HEK293 (cell line): Measurements from ENCODE around the gene EIPR1.

Source experiments
- KLF16 ChIP-seq: fragments of 450-650 bp; formaldehyde crosslinking; IDR thresholded peaks from 2 replicates; pipeline ENCODE4 v1.5.1; 2017; ENCODE audit warnings: missing biosample characterization, missing genetic modification characterization
- TRIM28 ChIP-seq: IDR thresholded peaks from 2 replicates; pipeline ENCODE4 v1.6.1; 2011; ENCODE audit warnings: low read length, control low read depth, borderline replicate concordance
- ZNF155 ChIP-seq: fragments of 450-650 bp; formaldehyde crosslinking; IDR thresholded peaks from 2 replicates; pipeline ENCODE4 v1.5.1; 2016; ENCODE audit warnings: missing biosample characterization, missing genetic modification characterization
- ZNF521 ChIP-seq: fragments of 450-650 bp; formaldehyde crosslinking; IDR thresholded peaks from 2 replicates; pipeline ENCODE4 v1.5.1; 2017; ENCODE audit warnings: missing biosample characterization, mild to moderate bottlenecking, missing genetic modification characterization
- ZNF747 ChIP-seq: fragments of 450-650 bp; formaldehyde crosslinking; IDR thresholded peaks from 2 replicates; pipeline ENCODE4 v1.5.1; 2016; ENCODE audit warnings: missing biosample characterization, missing genetic modification characterization
- TF ChIP-seq, protein P1 (sequence below): fragments of 450-650 bp; formaldehyde crosslinking; IDR thresholded peaks from 2 replicates; pipeline ENCODE4 v1.5.1; 2016; ENCODE audit warnings: missing biosample characterization, missing genetic modification characterization
- TF ChIP-seq, protein P2 (sequence below): fragments of 450-650 bp; formaldehyde crosslinking; optimal IDR thresholded peaks from 2 replicates; pipeline ENCODE3; 2016; ENCODE audit warnings: missing biosample characterization, mild to moderate bottlenecking, missing genetic modification characterization

DNA sequence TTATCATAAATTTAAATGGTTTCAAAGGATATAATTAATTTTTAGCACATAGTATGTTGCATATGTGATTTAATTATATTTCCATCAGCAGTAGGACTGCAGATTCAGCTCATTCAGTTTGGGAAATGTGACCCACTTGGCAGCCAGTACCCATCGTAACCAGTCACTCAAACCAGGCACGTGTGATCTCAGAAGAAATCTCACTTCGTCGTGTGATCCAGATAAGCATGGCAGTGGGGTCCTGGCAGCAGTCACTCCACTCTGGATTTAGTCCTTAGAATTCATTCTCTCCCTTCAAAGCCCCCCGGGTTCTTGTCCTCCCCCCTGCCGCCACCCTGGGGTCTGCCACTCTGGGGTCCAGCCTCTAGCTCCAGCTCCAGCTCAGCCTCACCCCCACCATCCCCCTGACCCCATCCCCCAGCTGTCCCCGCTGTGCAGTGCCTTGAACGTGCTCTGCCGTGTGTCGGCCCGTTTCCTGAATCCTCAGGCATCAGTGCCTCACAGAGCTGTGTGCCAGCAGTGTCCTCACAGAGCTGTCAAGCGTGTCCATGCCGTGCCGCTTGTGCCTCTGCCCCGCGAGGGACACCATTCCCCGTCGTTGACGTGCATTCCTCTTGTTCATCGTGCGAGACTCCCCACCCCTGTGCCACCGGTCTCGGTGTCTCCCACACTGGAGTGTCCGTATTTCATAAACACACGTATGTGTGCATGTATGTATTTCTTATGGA lies 36.7 kb upstream of the EIPR1 start:
- no peak for TF ChIP-seq ZNF521
- TF ChIP-seq ZNF155 (tag by site-specific recombination), result no peak
- TF ChIP-seq, protein P1, sequence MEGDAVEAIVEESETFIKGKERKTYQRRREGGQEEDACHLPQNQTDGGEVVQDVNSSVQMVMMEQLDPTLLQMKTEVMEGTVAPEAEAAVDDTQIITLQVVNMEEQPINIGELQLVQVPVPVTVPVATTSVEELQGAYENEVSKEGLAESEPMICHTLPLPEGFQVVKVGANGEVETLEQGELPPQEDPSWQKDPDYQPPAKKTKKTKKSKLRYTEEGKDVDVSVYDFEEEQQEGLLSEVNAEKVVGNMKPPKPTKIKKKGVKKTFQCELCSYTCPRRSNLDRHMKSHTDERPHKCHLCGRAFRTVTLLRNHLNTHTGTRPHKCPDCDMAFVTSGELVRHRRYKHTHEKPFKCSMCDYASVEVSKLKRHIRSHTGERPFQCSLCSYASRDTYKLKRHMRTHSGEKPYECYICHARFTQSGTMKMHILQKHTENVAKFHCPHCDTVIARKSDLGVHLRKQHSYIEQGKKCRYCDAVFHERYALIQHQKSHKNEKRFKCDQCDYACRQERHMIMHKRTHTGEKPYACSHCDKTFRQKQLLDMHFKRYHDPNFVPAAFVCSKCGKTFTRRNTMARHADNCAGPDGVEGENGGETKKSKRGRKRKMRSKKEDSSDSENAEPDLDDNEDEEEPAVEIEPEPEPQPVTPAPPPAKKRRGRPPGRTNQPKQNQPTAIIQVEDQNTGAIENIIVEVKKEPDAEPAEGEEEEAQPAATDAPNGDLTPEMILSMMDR (tag by site-specific recombination), result no peak
- TF ChIP-seq KLF16, result no peak
- TF ChIP-seq TRIM28, result no peak
- TF ChIP-seq, protein P2, sequence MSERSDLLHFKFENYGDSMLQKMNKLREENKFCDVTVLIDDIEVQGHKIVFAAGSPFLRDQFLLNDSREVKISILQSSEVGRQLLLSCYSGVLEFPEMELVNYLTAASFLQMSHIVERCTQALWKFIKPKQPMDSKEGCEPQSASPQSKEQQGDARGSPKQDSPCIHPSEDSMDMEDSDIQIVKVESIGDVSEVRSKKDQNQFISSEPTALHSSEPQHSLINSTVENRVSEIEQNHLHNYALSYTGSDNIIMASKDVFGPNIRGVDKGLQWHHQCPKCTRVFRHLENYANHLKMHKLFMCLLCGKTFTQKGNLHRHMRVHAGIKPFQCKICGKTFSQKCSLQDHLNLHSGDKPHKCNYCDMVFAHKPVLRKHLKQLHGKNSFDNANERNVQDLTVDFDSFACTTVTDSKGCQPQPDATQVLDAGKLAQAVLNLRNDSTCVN (tag by site-specific recombination), result no peak
- TF ChIP-seq ZNF747, result no peak
